Coronary artery (tissue), 2 donors: ENCODE results near the gene TOP1.

Experiments used
- DNase-seq: peaks from one replicate; pipeline ENCODE4 v3.0.0-alpha.2; 2017; ENCODE audit warnings: low spot score
- H3K27ac ChIP-seq, 2 donors: fragments of 200-600 bp; sonication (generic); one replicate each; pipeline ENCODE4 v1.5.1; 2016 to 2019
- H3K4me3 ChIP-seq: fragments of 200-600 bp; sonication (generic); 2 replicates; pipeline ENCODE4 v1.5.1; 2016; ENCODE audit warnings: mild to moderate bottlenecking, moderate library complexity
- TF ChIP-seq, protein P1 (sequence below): fragments of 200-600 bp; sonication (generic); IDR thresholded peaks from one replicate; pipeline ENCODE4 v1.5.1; 2019; ENCODE audit warnings: antibody characterized with exemption

Gene TOP1

DNA sequence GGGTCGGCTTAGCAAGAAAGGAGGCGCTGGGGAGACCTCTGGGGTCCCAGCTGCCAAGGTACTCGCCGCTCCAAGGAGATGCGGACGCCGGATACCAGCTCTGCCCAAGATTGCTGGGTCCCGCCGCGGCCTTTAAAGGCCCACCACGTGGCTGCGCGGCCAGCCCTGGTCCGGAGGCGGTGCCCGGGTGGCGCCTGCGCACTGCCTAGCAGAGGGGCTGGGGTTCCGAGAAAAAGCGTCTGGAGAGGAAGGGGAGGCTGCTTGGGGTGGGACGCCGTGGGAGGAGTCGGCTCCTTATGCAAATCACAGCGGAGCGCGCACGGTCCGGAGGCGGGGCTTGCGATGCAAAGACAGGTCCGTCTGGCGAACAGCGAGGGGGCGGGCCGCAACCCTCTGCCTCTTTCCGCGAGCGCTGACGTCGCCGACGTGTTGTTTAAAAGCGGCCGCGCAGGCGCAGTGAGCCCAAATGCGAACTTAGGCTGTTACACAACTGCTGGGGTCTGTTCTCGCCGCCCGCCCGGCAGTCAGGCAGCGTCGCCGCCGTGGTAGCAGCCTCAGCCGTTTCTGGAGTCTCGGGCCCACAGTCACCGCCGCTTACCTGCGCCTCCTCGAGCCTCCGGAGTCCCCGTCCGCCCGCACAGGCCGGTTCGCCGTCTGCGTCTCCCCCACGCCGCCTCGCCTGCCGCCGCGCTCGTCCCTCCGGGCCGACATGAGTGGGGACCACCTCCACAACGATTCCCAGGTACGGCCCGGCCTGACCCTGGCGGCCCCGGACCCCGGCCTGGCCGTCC is at the start of gene TOP1:
Gene TOP1 (plus strand): TSS at position 464 of the 791 bp plus-strand sequence. CDS start 246 bp downstream, at position 710.
- TF ChIP-seq, protein P1, sequence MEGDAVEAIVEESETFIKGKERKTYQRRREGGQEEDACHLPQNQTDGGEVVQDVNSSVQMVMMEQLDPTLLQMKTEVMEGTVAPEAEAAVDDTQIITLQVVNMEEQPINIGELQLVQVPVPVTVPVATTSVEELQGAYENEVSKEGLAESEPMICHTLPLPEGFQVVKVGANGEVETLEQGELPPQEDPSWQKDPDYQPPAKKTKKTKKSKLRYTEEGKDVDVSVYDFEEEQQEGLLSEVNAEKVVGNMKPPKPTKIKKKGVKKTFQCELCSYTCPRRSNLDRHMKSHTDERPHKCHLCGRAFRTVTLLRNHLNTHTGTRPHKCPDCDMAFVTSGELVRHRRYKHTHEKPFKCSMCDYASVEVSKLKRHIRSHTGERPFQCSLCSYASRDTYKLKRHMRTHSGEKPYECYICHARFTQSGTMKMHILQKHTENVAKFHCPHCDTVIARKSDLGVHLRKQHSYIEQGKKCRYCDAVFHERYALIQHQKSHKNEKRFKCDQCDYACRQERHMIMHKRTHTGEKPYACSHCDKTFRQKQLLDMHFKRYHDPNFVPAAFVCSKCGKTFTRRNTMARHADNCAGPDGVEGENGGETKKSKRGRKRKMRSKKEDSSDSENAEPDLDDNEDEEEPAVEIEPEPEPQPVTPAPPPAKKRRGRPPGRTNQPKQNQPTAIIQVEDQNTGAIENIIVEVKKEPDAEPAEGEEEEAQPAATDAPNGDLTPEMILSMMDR = no peak
- Histone ChIP-seq H3K4me3 (peak within 1 kb of the TSS; percentile 89), H3K27ac (peak within 1 kb of the TSS; percentile 95 to 98)
- DNase-seq = peak; percentile 100

DNA sequence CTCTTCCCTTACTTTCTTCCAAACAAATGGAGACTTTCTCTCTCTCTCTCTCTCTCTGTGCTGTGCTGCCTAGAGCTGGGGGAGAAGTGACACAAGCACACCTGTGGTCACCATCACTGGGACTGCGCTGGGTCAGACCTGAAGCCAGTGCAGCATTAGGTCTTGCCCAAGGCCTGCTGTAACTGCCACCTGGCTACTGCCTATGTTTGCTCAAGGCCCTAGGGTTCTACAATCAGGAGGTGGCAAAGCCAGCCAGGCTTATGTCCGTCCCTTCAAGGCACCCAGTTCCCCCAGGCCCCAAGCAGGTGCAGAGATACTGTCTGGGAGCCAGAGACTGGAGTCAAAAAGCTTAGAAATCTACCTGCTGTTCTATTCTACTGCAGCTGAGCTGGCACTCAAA is 49.4 kb upstream of the TOP1 start:
- no peak overlapping the region for H3K27ac ChIP-seq
- H3K4me3 ChIP-seq = no peak overlapping the region
- TF ChIP-seq, protein P1 = no peak
- no peak for DNase-seq

DNA sequence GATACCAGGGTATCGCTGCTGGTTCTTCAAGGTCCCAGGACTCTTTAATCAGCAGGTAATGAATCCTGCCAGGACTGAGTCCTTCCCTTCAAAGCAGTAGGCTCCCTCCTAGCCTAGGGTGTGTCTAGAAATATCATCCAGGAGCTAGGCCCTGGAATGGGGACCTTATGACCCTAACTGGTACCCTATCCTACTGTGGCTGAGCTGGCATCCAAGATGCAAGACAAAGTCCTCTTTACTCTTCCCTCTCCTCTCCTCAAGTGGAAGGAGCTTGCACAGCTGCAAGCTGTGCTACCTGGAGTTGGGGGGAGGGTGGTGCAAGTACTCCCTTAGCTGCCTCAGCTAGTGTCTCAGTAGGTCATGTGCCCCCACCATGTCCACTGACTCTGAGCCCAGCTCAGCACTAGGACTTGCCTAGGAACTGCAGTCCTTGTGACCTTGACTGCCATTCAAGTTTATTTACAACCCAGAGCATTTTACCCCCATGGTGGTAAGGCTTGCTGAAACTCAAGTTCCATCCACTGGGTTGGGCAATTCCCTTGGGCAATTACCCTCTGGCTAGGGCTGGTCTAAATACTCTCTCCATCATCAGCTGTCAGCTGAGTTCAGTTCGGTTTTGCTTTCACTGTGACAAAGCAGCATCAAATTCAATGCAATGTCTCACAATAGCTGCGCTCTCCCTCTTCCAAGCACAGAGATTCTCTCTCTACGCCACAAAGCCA is 48.4 kb upstream of the TOP1 start:
- TF ChIP-seq, protein P1 = no peak
- DNase-seq = no peak
- H3K27ac ChIP-seq = no peak overlapping the region
- H3K4me3 ChIP-seq = no peak overlapping the region

DNA sequence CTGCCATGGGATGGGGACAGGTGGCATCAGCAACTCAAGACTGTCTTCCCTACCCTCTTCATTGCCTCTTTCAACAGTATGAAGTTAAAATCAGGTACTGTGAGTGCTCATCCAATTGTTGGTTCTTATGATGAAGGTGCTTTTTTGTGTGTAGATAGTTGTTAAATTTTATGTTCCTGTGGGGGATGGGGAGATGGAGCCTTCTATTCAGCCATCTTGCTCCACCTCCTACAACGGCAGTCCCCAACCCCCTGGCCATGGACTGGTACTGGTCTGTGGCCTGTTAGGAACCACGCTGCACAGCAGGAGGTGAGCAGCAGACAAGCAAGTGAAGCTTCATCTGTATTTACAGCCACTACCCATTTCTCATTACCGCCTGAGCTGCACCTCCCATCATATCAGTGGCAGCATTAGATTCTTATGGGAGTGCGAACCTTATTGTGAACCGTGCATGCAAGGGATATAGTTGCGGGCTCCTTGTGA is 47.8 kb upstream of the TOP1 start:
- no peak overlapping the region for H3K27ac ChIP-seq
- TF ChIP-seq, protein P1 = no peak

DNA sequence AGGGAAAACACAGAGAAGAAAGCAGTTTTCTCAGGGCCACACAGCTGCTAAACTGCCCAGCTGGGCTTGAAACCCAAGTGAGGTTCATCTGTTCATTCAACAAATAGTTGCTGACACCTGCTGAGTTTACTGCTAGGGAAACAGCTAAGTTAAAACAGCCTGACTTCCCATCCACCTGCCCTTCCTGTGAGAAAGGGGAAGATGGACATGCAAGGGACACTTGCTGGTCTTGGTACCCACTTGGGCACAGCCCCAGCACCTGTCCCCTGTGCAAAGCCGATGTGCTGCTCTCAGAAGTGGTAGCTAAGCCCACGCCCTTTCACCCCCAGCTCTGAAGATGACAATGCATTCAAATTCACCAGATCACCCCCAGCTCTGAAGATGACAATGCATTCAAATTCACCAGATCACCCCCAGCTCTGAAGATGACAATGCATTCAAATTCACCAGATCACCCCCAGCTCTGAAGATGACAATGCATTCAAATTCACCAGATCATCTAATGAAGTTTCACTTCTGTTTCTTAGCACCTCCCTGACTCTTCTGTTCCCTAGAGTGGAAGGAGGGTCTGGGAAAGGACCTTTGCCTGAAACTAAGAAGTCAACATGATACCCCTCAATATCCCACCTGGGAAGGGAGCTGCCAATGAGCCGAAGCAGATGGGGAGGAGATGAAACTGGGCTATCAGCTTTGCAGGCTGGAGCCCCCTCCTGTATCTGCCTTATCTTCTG is 46.0 kb upstream of the TOP1 start:
- TF ChIP-seq, protein P1 = no peak
- peak; percentile 57 for DNase-seq
- no peak overlapping the region for H3K27ac ChIP-seq
- no peak overlapping the region for H3K4me3 ChIP-seq

More for the DNA sequence above, 47.8 kb upstream of the TOP1 start:
- H3K4me3 ChIP-seq = no peak overlapping the region
- DNase-seq = no peak

DNA sequence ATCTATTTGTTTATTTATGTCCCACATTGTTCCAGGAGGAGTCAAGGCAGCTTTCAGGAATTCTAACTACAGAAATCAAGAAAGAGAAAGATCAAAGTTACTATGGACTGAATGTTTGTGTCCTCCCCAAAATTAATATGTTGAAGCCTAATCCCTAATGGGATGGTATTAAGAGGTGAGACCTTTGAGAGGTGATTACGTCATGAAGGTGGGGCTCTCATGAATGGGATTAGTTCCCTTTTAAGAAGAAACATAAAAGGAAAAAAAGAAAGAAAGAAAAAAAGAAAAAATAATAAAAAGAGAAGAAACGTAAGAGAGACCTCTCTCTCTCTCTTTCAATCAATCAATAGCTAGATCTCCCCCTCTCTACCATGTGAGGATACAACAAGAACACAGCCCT is 44.7 kb upstream of the TOP1 start:
- TF ChIP-seq, protein P1 = no peak
- Histone ChIP-seq H3K27ac (no peak overlapping the region), H3K4me3 (no peak overlapping the region)
- DNase-seq = no peak
